HEK293T (cell line): ENCODE results near the gene SFXN1.

ENCODE experiments used
- CTCF ChIA-PET: fragments of 350-600 bp; formaldehyde crosslinking; extraction: SDS; loops from one replicate; lab custom pipeline; 2021; ENCODE audit warnings: antibody characterized with exemption, inconsistent platforms; lab: Yijun Ruan, JAX
- POLR2A ChIA-PET: fragments of 350-600 bp; formaldehyde crosslinking; extraction: SDS; loops from one replicate; lab custom pipeline; 2020; ENCODE audit warnings: antibody characterized with exemption, inconsistent platforms; lab: Yijun Ruan, JAX
- DNase-seq: peaks from one replicate; pipeline ENCODE4 v3.0.0; 2012; ENCODE audit warnings: mixed read lengths; ENCODE audit errors: extremely low spot score
- ARNT ChIP-seq: fragments of 450-650 bp; IDR thresholded peaks from 2 replicates; pipeline ENCODE4 v1.6.1; 2017; ENCODE audit warnings: mild to moderate bottlenecking
- BHLHE40 ChIP-seq: fragments of 450-650 bp; IDR thresholded peaks from 2 replicates; pipeline ENCODE4 v1.6.1; 2016; ENCODE audit warnings: mild to moderate bottlenecking, moderate library complexity, borderline replicate concordance
- CTBP1 ChIP-seq: fragments of 450-650 bp; IDR thresholded peaks from 2 replicates; pipeline ENCODE4 v1.6.1; 2016; ENCODE audit warnings: borderline replicate concordance
- ELF4 ChIP-seq: fragments of 450-650 bp; IDR thresholded peaks from 2 replicates; pipeline ENCODE4 v1.6.1; 2017; ENCODE audit warnings: antibody characterized with exemption
- FOXA1 ChIP-seq: fragments of 450-650 bp; IDR thresholded peaks from 2 replicates; pipeline ENCODE4 v1.6.1; 2016; ENCODE audit warnings: mild to moderate bottlenecking
- FOXK2 ChIP-seq: fragments of 450-650 bp; IDR thresholded peaks from 2 replicates; pipeline ENCODE4 v1.6.1; 2016; ENCODE audit warnings: mild to moderate bottlenecking
- FOXM1 ChIP-seq: fragments of 450-650 bp; IDR thresholded peaks from 2 replicates; pipeline ENCODE4 v1.6.1; 2017; ENCODE audit warnings: mild to moderate bottlenecking, borderline replicate concordance
- HDGF ChIP-seq: fragments of 450-650 bp; IDR thresholded peaks from 2 replicates; pipeline ENCODE4 v1.6.1; 2017; ENCODE audit warnings: antibody characterized with exemption, borderline replicate concordance
- L3MBTL2 ChIP-seq: fragments of 450-650 bp; conservative IDR thresholded peaks from 2 replicates; pipeline ENCODE4 v1.6.1; 2016; ENCODE audit warnings: mild to moderate bottlenecking
- LEF1 ChIP-seq: fragments of 450-650 bp; IDR thresholded peaks from 2 replicates; pipeline ENCODE4 v1.6.1; 2017; ENCODE audit warnings: mild to moderate bottlenecking, borderline replicate concordance
- NFRKB ChIP-seq: fragments of 450-650 bp; IDR thresholded peaks from 2 replicates; pipeline ENCODE4 v1.6.1; 2016; ENCODE audit warnings: mild to moderate bottlenecking, moderate library complexity
- PKNOX1 ChIP-seq: fragments of 450-650 bp; IDR thresholded peaks from 2 replicates; pipeline ENCODE4 v1.6.1; 2016
- SP1 ChIP-seq: fragments of 450-650 bp; IDR thresholded peaks from 2 replicates; pipeline ENCODE4 v1.6.1; 2017
- SUZ12 ChIP-seq: fragments of 450-650 bp; IDR thresholded peaks from 2 replicates; pipeline ENCODE4 v1.6.1; 2016; ENCODE audit warnings: mild to moderate bottlenecking
- TARDBP ChIP-seq: fragments of 450-650 bp; IDR thresholded peaks from 2 replicates; pipeline ENCODE4 v1.6.1; 2016
- ZNF384 ChIP-seq: fragments of 450-650 bp; IDR thresholded peaks from 2 replicates; pipeline ENCODE4 v1.6.1; 2016

The SFXN1 gene

GRCh38 chr5:175475248-175475647 lies 3.1 kb upstream of the SFXN1 start:
- no peak for TF ChIP-seq ZNF384
- no peak for TF ChIP-seq SUZ12
- no peak for TF ChIP-seq HDGF
- TF ChIP-seq BHLHE40: no peak
- no peak for TF ChIP-seq SP1
- TF ChIP-seq FOXA1: no peak
- no peak for TF ChIP-seq ARNT
- TF ChIP-seq L3MBTL2: no peak
- no peak for TF ChIP-seq ELF4
- TF ChIP-seq FOXM1: no peak
- no peak for TF ChIP-seq CTBP1
- no peak for TF ChIP-seq FOXK2
- TF ChIP-seq TARDBP: no peak
- TF ChIP-seq LEF1: no peak
- ChIA-PET CTCF (interaction anchor here (5.5 kb wide), 1 partner anchor 10 kb away, joined by 33 read pairs; no protein-coding TSS in a partner anchor), POLR2A (no interaction called here)
- DNase-seq: no peak

- DNase-seq: no peak
- POLR2A ChIA-PET: interaction anchor here (0.8 to 1.0 kb wide), 3 partner anchors 8 to 20 kb away, joined by 3 to 12 read pairs (median 9); no protein-coding TSS in a partner anchor
- TF ChIP-seq FOXK2: no peak
- TF ChIP-seq FOXA1: no peak
- TF ChIP-seq SP1: no peak
- no peak for TF ChIP-seq L3MBTL2
- no peak for TF ChIP-seq ELF4
- TF ChIP-seq FOXM1: no peak
- no peak for TF ChIP-seq PKNOX1
- no peak for TF ChIP-seq SUZ12
- TF ChIP-seq ZNF384: no peak
- no peak for TF ChIP-seq TARDBP
- CTCF ChIA-PET: interaction anchor here (5.5 kb wide), 1 partner anchor 12 kb away, joined by 33 read pairs; no protein-coding TSS in a partner anchor
Measured at GRCh38 chr5:175477440-175477839, 920 bp upstream of the SFXN1 start.

- no peak for TF ChIP-seq NFRKB
- TF ChIP-seq ARNT: no peak
- no peak for TF ChIP-seq FOXA1
- no peak for TF ChIP-seq TARDBP
- no peak for TF ChIP-seq L3MBTL2
- TF ChIP-seq FOXM1: no peak
- ChIA-PET POLR2A (interaction anchor here (0.6 to 1.0 kb wide), 8 partner anchors 9 to 99 kb away, joined by 3 to 12 read pairs (median 4); no protein-coding TSS in a partner anchor), CTCF (interaction anchor here (5.5 kb wide), 1 partner anchor 13 kb away, joined by 33 read pairs; no protein-coding TSS in a partner anchor)
- no peak for DNase-seq
Measured at GRCh38 chr5:175478008-175478383, 364 bp upstream of the SFXN1 start.

- TF ChIP-seq BHLHE40: no peak
- no peak for TF ChIP-seq CTBP1
- no peak for TF ChIP-seq ELF4
- TF ChIP-seq PKNOX1: no peak
- TF ChIP-seq ARNT: no peak
- TF ChIP-seq TARDBP: no peak
- no peak for TF ChIP-seq FOXA1
- TF ChIP-seq SUZ12: no peak
- TF ChIP-seq HDGF: no peak
- no peak for TF ChIP-seq LEF1
- ChIA-PET CTCF (interaction anchor here (1.8 kb wide), 1 partner anchor 15 kb away, joined by 10 read pairs; no protein-coding TSS in a partner anchor), POLR2A (no interaction called here)
- DNase-seq: no peak
Measured at GRCh38 chr5:175479125-175479881, 943 bp downstream of the SFXN1 start.

GRCh38 chr5:175483337-175483736 lies 5.0 kb downstream of the SFXN1 start:
- POLR2A ChIA-PET: no interaction called here
- DNase-seq: no peak
- CTCF ChIA-PET: interaction anchor here (0.5 to 0.6 kb wide), 2 partner anchors 24 to 50 kb away, joined by 4 read pairs; no protein-coding TSS in a partner anchor
- no peak for TF ChIP-seq L3MBTL2
- TF ChIP-seq SUZ12: no peak
- TF ChIP-seq PKNOX1: no peak
- no peak for TF ChIP-seq LEF1
- TF ChIP-seq ARNT: no peak
- TF ChIP-seq TARDBP: no peak
- no peak for TF ChIP-seq FOXA1
- no peak for TF ChIP-seq ZNF384

- no peak for DNase-seq
- TF ChIP-seq ARNT (no peak), LEF1 (no peak), CTBP1 (no peak), SUZ12 (no peak), L3MBTL2 (no peak), NFRKB (no peak), FOXA1 (no peak), FOXM1 (no peak), BHLHE40 (no peak), FOXK2 (no peak), ELF4 (no peak), TARDBP (no peak), SP1 (no peak), ZNF384 (no peak), HDGF (no peak), PKNOX1 (no peak)
- CTCF ChIA-PET: no interaction called here
- POLR2A ChIA-PET: no interaction called here
Measured at GRCh38 chr5:175484322-175484721, 6.0 kb downstream of the SFXN1 start.
